NB4 (cell line): ENCODE measurements around the gene MICU1.

Experiments used
- CTCF ChIP-seq: IDR thresholded peaks from one replicate; pipeline ENCODE4 v1.5.1; 2012; ENCODE audit warnings: low read depth, low read length
- MAX ChIP-seq: IDR thresholded peaks from 2 replicates; pipeline ENCODE4 v1.6.1; 2011; ENCODE audit warnings: low read depth, low read length
- MYC ChIP-seq: IDR thresholded peaks from 2 replicates; pipeline ENCODE4 v1.6.1; 2011; ENCODE audit warnings: low read depth, low read length
- POLR2A ChIP-seq: IDR thresholded peaks from 2 replicates; pipeline ENCODE4 v1.6.1; 2011; ENCODE audit warnings: mild to moderate bottlenecking; ENCODE audit not compliant: insufficient read length; ENCODE audit errors: extremely low read depth

DNA sequence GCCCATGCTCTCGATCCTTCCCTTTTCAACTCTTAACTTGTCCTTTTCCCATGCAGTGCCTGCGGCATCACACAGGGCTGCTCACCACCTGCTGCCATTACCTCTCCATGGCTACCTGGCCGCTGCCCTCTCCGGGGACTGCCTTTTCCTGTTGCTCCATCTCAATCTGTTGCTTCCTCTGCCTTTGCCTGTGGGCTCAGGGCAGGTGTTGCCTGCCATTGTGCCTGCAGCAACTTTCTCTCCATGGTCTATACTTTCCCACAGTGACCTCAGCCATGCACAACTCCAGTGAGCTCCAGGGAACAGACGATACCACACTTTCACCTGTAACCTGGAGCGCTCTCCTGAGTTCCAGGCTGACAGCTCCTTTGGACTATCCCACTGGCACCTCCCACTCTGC lies 274.4 kb downstream of the MICU1 start:
- TF ChIP-seq CTCF (no peak), POLR2A (no peak), MAX (no peak), MYC (no peak)
